Stimulated activated CD4-positive, alpha-beta T cell treated with anti-CD3 and anti-CD28 coated beads, TNF-alpha, amount 100 ng/mL, for 48 hours (primary cell): Measurements from ENCODE around the gene SLC28A1.
A peak's percentile ranks its signal among the peaks of the same experiment; 100 is the strongest.
"Not testable (repeated sequence)": the region's sequence is repeated elsewhere in the genome, so short reads cannot be mapped to it uniquely, and the experiment has no call there.

Experiments
- DNase-seq, 3 donors: peaks; one replicate each; pipeline ENCODE4 v3.0.0-alpha.2; 2020; ENCODE audit warnings: low read depth in 3 of 3

SLC28A1 gene

DNA sequence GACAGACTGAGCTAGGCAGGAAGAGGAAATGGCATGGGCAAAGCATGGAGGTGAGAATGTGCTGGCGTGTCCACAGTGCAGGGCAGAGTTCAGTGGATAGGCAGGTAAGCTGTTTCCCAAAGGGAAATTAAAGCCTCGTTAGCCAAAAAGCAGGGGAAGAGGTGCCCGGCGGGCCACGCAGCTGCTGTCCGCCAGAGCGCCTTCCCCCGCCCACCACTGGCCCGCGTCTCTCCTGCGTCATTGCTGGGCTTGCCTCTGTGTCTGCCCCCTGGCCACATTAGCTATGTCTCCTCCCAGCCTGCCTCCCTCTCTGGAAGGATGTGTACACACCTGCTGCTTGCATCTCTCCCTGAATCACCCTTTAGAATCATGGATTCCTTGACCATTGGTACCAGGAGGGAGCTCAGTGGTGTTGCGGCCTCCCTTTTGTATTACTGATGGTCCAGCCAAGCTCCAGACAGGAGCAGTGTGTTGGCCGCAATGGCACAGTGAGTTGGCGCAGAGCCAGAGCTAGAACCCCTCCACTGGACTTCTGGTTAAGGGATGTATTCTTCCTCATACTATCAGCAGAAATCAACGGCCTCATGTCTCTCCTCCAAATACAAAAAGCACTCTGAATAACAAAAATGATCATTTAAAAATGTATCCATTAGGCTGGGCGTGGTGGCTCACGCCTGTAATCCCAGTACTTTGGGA is 26.6 kb downstream of the SLC28A1 start:
- no peak for DNase-seq

DNA sequence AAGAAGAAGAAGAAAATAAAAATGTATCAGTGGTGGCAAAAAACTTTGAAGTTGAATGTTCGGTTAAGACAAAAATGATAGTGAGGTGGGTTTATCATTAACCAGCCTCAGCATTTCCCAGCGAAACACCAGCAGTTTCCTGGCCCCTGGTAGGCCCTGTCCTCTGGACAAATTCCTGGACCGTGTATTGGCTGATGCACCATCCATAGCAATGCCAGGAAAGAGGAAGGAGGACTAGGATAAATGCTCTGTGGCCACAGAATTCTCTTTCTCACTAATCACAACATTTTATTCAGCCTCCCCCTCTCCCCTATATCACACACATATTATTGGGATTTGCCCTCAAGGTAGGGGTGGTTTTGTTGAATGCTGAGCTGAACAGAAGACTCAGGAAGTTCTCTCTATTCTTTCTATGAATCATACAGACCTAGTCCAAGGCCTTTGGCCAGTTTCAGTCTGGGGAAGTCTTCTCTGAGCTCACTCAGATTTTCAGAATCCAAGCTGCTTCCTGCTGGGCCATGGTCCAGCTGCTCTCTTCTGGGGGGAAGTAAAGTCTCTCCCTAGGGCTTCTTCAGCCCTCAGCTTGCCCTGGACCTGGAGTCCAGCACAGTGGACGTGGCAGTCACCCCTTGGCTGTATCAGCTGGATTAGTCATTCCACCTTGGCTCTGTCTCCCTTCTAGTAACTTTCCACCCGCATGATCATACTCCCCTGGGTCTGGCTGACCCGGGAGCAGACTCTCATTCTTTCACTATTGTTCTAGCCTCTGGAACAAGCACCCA is 27.6 kb downstream of the SLC28A1 start:
- DNase-seq = no peak

DNA sequence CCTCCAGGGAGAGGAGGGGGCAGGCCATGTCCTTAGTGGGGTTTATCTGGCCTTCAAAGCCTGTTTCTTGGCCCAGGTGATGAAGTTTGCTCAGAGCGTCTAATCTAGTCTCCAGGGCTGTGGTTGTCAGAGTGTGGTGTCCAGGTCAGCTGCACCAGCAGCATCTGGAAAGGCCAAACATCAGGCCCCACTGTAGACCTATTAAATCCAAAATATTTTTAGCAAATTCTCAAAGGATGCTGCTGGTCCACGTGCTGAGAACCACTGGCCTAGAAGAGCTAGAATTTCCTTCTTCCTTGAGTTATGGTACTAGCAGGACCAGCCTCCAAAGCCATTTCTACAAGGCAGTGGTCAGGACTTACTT is 28.9 kb downstream of the SLC28A1 start:
- no peak for DNase-seq

DNA sequence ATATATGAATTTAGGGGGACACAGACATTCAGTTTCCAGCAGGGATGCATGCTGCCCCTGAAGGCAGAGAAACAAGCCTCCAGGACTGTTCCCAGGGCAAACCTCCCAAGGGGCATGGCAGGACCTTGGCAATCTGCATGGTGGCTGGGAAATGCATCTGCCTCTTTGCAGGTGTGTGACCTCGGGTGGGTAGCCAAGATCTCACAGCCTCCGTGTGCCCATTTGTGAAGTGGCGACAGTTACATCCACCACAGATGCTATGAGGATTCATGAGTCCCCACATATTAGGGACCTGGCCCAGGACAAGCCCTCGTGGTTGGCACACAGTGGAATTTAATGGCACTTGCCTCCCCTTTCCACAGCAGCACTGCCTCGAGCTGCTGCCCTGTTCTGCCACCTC is 29.9 kb downstream of the SLC28A1 start:
- DNase-seq = no peak

DNA sequence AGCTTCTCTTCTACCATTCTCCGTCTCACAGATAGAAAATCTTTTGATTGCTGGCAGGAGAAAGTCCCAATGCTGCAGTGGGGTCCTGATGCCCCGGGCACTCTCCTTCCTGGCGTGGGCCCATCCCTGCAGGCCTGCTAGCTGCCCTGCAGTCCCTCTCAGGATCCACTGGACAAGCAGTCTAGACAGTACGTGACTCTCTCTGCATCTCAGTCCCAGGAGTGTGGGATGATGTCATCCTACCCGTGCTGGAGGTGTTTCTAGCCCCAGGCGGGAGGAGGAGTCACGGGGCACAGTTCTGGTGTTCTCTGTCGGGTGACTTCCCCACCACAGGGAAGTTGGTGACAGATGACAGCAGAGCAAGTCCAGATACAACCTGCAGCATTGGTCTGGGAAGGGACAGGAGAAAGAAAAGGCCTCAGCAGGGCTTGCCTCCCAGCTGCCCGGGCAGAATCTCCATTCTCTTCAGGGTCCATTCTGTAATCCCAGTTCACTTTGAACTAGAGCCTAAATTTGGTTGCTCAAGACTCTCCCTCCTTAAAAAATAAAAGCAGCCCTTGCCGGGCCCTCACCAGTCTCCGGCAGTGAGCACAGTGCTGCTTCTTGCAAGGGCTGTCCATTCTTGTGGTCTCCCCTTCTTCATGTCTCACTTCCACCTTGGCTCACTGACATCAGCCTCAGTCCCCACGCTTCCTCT is 30.6 kb downstream of the SLC28A1 start:
- DNase-seq = peak; percentile 18 to 64 (median 55)

DNA sequence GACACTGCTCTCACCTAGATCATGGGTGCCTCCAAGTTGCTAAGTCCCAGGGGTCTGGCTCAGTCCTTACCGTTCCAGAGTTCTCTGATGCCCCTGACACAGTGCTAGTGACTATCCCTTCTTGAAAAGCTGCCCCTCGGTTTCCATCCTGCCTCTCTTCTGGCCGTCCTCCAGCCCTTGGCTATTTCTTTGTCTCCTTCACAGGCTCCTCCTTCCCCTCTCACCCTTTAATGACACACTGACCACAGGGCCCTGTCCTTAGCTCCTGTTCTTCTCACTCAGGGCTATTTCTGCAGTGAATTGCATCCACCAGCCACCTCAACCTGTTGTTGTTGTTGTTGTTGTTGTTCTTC is 31.1 kb downstream of the SLC28A1 start:
- no peak for DNase-seq

DNA sequence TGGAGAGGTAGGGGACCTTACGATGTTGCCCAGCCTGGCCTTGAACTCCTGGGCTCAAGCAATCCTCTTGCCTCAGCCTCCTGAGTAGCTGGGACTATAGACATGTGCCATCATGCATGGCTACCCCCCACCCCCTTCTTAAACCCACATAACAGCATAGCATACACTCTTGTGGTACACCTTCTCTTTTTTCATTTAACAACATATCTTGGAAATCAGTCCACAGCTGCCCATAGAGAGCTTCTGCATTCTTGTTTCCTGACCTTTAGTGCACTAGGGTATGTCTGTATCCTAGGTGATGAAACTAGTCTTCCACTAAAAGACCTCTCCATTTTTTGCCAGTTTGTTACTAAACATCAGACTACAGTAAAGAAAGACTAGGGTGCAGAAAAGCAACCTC is 33.0 kb downstream of the SLC28A1 start:
- DNase-seq = no peak

DNA sequence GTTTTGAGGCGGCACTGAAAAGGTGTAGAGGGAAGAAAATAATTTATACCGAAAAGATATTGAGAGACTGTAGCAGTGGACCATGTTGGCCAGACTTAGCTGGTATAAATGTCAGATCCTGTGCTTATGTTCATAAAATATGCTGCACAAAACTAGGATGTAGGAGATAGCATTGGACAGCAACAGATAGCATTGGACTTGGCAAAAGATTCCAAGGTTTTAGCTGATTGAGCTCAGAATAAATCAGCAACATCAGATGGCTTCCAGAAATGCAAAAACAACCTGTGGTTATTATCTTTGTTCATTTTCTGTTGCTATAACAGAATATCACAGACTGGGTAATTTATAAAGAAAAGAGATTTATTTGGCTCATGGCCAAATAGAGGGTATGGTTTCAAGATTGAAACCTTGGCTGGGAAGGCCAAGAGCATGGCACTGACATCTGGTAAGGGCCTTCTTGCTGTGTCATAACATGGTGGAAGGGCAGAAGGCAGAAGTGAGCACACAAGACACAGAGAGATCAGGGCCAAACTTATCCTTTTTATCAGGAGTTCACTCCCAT is 34.7 kb downstream of the SLC28A1 start:
- no peak for DNase-seq

DNA sequence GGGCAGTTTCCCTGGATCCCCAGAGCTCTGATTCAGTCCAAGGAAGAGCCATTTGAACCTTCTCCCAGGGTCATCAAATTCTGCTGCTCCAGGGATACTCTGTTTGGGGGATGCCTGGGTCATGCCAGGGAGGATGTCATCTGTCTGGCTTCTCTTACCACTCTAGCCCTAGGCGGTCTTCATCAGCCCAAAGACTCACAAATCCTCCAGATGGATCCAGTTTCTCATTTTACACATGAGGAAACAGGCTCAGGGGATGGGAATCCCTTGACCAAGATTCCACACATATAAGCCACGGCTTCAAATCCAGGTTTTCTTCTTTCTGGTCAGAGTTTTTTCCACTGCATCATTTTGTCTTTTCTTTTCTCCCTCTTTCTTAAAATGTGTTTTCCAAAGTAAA is 36.7 kb downstream of the SLC28A1 start:
- DNase-seq = no peak

DNA sequence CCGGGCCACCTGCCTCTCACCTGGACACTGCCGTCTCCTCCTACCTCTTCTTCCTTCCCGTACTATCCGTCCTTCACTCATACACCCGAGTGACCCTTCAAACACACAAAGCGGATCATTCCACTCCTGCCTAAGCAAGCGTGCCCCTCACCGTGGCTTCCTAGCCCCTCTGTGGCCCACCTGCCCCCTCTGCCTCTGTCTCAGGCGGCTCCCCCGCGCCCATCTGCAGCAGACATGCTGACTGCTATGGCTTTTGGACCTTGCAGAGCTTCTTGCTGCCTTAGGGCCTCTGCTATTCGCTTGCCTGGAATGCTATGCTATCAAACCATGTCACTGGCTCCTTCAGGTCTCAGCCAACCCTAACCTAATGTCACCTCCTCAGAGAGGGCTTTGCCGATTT is 38.1 kb downstream of the SLC28A1 start:
- DNase-seq = no peak

DNA sequence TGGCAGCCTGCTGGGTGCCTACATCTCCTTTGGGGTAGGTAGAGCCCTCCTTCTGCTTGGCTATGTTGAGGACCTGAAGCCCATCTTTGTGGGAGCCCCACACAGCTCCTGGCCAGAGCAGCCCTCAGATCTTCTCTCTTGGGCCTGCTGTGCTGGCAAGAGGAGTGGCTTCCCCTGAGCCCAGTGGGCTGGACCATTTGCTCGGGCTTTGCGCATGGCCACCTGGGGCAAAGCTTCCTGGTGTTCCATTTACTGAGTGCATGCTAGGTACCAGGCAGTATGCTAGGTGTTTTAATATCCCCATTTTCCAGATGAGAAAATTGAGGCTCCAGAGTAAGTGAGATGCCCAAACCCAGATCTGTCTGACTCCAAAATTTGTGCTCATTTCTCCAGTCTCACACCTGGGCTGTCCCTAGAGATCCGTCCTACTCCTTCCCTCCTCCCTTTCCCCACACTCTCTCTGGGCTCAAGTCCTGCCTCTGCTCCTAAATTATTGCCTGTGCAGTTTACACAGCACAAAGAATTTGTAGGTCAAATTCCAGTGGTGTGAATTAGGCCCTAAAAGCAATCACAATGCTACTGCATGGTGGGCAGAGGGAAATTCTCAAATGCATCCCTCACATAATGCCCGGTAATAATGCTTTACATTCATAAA is 39.7 kb downstream of the SLC28A1 start:
- DNase-seq = no peak

DNA sequence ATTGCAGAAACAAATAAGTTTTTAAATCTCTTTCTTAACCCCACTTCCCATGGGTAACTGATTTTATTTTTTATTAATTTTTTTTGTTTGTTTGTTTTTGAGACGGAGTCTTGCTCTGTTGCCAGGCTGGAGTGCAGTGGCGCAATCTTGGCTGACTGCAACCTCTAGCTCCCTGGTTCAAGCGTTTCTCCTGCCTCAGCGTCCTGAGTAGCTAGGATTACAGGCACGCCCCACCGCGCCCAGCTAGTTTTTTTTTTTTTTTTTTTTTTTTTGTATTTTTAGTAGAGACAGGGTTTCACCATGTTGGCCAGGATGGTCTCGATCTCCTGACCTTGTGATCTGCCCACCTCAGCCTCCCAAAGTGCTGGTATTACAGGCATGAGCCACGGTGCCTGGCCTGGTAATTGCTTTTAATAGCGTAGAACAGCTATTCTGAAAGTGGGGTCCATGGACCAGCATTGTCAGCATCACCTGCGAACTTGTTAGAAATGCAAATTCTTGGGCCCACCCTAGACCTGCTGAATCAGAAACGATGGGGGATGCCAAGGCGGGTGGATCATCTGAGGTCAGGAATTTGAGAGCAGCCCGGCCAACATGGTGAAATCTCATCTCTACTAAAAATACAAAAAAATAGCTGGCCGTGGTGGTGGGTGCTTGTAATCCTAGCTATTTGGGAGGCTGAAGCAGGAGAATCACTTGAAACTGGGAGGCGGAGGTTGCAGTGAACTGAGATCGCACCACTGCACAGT is 40.5 kb downstream of the SLC28A1 start:
- DNase-seq = not testable (repeated sequence)

DNA sequence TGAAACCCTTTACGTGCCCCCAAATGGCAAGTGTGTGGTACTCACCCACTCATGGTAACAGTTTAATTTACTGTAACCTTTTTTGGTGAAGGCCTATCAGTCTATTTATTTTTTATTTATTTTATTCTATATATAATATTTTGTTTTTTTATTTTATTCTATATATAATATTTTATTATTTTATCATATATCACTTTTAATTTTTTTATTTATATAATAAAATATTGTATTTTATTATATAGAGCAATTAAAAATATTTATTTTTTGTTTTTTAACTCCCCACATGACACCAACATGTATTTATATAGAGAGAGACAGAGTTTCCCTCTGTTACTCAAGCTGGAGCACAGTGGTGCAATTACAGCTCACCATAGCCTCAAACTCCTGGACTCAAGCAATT is 41.4 kb downstream of the SLC28A1 start:
- DNase-seq = no peak

DNA sequence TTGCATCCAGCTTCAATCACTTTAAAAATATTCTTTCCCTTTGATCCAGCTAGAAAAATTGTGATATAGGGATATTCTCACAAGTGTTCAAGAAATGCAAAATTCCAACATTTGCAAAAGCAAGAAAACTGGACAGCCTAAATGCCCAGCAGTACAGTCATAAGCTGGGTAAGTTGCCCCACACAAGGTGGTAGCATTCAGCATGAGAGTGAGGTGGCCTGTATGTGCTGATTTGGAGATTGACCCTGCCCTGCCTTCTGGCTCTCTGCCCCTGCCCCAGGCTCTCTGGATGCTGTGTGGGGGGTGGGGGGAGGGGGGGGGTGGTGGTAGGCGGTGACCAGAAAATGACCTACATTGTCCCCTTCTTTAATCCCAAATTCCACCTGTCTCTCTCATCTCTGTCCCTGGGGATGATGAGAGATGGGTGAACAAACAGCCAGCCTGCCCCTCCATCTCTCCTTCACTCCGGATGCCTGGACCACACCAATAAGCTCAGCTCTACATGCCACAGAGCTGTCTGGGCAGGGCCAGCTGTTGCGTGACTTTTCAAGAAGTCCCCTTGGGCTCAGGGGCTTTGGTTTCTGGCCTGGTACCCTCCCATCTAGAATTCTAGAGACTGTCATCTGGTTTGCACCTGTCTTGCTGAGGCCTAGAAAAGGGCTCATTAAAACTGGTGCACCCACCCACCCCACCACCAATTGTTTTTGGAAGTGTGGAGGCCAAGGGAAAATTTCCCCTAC is 42.2 kb downstream of the SLC28A1 start:
- no peak for DNase-seq

DNA sequence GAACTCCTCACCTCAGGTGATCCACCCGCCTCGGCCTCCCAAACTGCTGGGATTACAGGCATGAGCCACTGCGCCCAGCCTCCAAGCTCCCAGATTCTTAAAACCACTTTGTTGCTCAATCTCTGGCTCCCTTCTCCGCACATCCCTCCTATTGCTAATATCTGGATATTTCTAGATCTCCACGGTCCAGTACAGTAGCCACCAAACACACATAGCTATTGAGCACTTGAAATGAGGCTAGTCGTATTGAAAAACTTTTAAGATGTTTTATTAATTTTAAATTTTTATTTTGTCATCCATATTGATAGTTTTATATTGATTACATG is 44.3 kb downstream of the SLC28A1 start:
- no peak for DNase-seq

DNA sequence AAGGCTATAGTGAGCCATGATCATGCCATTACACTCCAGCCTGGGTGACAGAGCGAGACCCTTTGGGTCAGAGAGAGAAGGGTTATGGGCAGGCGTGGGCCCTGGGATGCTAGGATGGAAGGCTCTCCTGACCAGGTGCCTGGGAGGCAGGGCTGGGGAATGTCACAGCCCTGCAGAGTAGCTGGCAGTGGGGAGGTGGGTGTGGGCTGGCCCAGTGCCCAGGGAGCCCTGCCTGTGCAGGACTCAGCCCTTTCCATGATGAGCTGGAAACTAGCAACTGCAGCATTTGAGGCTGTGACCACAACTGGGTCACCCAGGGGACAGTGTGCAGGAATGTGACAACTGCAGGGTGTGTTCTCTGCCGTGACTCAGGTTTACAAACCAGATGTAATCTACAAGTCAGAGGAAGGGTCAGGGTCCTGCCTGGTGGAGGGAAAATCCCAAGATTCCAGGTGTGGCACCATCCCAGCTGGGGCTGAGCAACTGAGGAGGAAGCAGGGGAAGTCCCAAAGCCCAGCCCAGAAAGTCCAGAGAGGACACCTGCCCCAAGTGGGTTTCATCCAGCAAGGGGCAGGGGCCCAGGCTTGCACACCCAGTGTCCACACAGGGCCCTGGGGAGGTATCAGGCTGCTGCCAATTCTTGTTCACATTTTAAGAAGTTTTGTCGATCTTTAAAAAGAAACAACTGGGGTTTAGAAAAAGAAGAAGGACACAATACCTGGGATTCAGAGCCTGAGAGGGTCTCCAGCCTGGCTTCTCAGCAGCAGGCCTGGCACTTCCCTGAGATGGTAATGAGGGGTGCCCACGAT is 45.5 kb downstream of the SLC28A1 start:
- DNase-seq = no peak

DNA sequence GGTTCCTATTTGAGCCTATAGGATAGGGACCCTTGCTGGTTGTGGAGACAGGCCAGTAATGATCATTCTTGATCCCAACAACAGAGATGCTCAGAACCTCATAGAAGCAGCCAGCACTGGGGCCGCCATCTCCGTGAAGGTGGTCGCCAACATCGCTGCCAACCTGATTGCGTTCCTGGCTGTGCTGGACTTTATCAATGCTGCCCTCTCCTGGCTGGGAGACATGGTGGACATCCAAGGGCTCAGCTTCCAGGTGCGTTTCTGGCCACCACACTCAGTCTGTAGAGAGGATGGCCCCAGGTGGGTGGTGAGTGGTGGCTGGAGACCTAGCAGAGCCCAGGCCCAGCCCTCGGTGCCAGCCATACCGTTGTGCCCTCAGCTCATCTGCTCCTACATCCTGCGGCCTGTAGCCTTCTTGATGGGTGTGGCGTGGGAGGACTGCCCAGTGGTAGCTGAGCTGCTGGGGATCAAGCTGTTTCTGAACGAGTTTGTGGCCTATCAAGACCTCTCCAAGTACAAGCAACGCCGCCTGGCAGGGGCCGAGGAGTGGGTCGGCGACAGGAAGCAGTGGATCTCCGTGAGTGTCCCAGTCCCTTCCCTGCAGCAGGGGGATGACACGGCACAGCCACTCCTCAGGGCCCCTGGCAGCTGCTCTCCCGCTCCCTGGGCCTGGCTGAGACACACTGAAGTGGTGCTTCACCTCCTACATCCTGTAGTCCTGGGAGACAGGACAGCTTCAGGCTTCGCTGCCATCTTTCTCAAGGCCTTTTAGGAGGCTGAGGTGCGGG is 50.7 kb downstream of the SLC28A1 start:
- no peak for DNase-seq

DNA sequence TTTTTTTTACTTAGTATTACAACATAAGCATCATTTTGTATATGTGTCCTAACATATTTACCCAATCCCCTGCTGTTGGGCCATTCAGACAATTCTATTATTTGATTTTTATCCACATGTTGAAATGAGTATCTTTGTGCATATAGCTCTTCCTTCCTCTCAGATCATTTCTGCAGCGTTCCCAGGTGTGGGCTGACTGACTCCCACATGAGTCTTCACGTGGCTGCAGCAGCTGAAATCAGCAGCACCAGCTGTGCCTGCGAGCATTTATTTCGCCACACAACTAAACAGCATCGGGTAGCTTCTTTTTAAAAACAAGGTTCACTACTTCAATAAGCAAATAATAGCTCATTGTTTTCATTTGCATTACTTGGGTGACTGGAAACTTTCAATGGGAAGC is 52.7 kb downstream of the SLC28A1 start:
- no peak for DNase-seq

DNA sequence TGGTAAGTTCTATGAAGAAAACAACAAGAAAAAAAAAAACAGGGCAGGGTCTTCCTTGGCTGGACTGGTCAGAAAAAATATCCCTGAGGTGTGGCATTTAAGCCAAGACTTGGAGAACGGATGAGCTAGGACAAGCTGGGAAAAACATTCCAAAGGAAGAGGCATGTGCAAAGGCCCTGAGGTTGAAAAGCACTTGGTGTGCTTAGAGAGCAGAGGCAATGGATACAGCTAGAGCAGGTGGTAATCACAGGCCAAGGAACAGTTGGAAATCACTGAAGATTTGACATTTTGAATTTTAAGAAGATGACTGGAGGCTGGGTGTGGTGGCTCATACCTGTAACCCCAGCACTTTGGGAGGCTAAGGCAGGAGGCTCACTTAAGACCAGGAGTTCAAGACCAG is 54.3 kb downstream of the SLC28A1 start:
- no peak for DNase-seq
